Measurements from ENCODE around the gene POLR2E. TPM values are rescaled to one million over a fixed set of nuclear protein-coding genes. Genes with fewer than 3 reads are reported as not detected.

The POLR2E gene
- total and polyA plus RNA-seq, 2 of the 13 experiments (the other 11 are each of a cell fraction or from before 2014, with no cell fraction given), result 140 to 272 TPM

DNA sequence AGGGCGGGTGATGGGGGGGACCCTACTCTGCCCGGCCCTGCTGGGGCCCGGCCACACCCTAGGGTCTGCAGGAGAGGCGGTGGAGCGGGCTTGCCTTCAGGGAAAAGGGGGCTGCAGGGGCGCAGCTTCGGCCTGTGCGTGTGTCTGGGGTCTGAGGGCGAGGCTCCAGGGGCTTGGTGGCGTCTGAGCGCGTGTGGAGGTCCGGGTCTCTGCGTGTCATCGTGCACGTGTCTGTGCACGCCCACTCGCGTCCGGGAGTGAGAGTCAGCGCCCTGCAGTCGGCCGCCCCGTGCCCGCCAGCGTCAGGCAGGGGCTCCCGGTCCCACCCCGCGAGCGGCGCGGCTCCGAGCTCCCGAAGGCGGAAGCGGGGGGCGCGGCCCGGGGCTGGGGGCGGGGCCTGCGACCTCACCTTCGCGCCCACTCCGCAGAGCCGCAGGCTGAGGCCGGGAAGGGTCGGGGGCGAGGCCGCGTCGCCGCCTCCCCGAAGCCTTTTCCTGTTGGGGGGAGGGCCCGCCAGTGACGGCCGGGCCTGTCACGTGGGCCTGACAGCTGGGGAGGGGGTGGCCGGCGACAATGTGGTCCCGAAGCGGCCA, 28.3 kb downstream of the POLR2E start, which contains the start of gene ARHGAP45 (continued):
- TF ChIP-seq ZNF607 (CRISPR knock-in tag; IDR thresholded peaks at IDR 0.05; ENCODE audit: borderline replicate concordance) (0 out of 2 replicates have a peak, but pooled peaks have one; percentile 15), RCOR2 (CRISPR knock-in tag; IDR thresholded peaks at IDR 0.05) (peak; percentile 21; the same call in 1 of the 2 replicates), ASH2L (IDR thresholded peaks at IDR 0.05; ENCODE audit: insufficient read length, low read depth, low read length) (no peak), ZNF230 (CRISPR knock-in tag; IDR thresholded peaks at IDR 0.05) (0 out of 2 replicates have a peak, but pooled peaks have one; percentile 35), ZNF556 (CRISPR knock-in tag; IDR thresholded peaks at IDR 0.05; ENCODE audit: borderline replicate concordance) (0 out of 2 replicates have a peak, but pooled peaks have one; percentile 56), U2AF2 (IDR thresholded peaks at IDR 0.05; ENCODE audit: low read depth, low read length) (no peak), ZNF567 (CRISPR knock-in tag; IDR thresholded peaks at IDR 0.05; ENCODE audit: borderline replicate concordance) (0 out of 2 replicates have a peak, but pooled peaks have one; percentile 33), AKAP8 (CRISPR knock-in tag; IDR thresholded peaks at IDR 0.05) (peak; percentile 54; the same call in 1 of the 2 replicates), ZNF543 (CRISPR knock-in tag; IDR thresholded peaks at IDR 0.05) (0 out of 2 replicates have a peak, but pooled peaks have one; percentile 69), SNRNP70 (IDR thresholded peaks at IDR 0.05; ENCODE audit: low read depth, low read length) (no peak), RELA (CRISPR knock-in tag; IDR thresholded peaks at IDR 0.05) (no peak), MYC (CRISPR knock-in tag; IDR thresholded peaks at IDR 0.05; ENCODE audit: borderline replicate concordance) (0 out of 2 replicates have a peak, but pooled peaks have one; percentile 23), NFIC (IDR thresholded peaks at IDR 0.05; ENCODE audit: low read length) (no peak), KDM2A (CRISPR knock-in tag; IDR thresholded peaks at IDR 0.05; ENCODE audit: borderline replicate concordance, low read depth) (peak; percentile 21; the same call in 1 of the 2 replicates), ZNF251 (CRISPR knock-in tag; IDR thresholded peaks at IDR 0.05) (no peak), HNRNPLL (IDR thresholded peaks at IDR 0.05; ENCODE audit: low read depth, low read length, poor library complexity, severe bottlenecking) (peak; percentile 18)
- TF ChIP-seq, protein P1, sequence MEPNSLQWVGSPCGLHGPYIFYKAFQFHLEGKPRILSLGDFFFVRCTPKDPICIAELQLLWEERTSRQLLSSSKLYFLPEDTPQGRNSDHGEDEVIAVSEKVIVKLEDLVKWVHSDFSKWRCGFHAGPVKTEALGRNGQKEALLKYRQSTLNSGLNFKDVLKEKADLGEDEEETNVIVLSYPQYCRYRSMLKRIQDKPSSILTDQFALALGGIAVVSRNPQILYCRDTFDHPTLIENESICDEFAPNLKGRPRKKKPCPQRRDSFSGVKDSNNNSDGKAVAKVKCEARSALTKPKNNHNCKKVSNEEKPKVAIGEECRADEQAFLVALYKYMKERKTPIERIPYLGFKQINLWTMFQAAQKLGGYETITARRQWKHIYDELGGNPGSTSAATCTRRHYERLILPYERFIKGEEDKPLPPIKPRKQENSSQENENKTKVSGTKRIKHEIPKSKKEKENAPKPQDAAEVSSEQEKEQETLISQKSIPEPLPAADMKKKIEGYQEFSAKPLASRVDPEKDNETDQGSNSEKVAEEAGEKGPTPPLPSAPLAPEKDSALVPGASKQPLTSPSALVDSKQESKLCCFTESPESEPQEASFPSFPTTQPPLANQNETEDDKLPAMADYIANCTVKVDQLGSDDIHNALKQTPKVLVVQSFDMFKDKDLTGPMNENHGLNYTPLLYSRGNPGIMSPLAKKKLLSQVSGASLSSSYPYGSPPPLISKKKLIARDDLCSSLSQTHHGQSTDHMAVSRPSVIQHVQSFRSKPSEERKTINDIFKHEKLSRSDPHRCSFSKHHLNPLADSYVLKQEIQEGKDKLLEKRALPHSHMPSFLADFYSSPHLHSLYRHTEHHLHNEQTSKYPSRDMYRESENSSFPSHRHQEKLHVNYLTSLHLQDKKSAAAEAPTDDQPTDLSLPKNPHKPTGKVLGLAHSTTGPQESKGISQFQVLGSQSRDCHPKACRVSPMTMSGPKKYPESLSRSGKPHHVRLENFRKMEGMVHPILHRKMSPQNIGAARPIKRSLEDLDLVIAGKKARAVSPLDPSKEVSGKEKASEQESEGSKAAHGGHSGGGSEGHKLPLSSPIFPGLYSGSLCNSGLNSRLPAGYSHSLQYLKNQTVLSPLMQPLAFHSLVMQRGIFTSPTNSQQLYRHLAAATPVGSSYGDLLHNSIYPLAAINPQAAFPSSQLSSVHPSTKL (CRISPR knock-in tag; IDR thresholded peaks at IDR 0.05), result no peak
- TF ChIP-seq, protein P2, sequence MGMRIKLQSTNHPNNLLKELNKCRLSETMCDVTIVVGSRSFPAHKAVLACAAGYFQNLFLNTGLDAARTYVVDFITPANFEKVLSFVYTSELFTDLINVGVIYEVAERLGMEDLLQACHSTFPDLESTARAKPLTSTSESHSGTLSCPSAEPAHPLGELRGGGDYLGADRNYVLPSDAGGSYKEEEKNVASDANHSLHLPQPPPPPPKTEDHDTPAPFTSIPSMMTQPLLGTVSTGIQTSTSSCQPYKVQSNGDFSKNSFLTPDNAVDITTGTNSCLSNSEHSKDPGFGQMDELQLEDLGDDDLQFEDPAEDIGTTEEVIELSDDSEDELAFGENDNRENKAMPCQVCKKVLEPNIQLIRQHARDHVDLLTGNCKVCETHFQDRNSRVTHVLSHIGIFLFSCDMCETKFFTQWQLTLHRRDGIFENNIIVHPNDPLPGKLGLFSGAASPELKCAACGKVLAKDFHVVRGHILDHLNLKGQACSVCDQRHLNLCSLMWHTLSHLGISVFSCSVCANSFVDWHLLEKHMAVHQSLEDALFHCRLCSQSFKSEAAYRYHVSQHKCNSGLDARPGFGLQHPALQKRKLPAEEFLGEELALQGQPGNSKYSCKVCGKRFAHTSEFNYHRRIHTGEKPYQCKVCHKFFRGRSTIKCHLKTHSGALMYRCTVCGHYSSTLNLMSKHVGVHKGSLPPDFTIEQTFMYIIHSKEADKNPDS (CRISPR knock-in tag; IDR thresholded peaks at IDR 0.05), result no peak; the same call in 1 of the 2 replicates
- TF ChIP-seq, protein P3, sequence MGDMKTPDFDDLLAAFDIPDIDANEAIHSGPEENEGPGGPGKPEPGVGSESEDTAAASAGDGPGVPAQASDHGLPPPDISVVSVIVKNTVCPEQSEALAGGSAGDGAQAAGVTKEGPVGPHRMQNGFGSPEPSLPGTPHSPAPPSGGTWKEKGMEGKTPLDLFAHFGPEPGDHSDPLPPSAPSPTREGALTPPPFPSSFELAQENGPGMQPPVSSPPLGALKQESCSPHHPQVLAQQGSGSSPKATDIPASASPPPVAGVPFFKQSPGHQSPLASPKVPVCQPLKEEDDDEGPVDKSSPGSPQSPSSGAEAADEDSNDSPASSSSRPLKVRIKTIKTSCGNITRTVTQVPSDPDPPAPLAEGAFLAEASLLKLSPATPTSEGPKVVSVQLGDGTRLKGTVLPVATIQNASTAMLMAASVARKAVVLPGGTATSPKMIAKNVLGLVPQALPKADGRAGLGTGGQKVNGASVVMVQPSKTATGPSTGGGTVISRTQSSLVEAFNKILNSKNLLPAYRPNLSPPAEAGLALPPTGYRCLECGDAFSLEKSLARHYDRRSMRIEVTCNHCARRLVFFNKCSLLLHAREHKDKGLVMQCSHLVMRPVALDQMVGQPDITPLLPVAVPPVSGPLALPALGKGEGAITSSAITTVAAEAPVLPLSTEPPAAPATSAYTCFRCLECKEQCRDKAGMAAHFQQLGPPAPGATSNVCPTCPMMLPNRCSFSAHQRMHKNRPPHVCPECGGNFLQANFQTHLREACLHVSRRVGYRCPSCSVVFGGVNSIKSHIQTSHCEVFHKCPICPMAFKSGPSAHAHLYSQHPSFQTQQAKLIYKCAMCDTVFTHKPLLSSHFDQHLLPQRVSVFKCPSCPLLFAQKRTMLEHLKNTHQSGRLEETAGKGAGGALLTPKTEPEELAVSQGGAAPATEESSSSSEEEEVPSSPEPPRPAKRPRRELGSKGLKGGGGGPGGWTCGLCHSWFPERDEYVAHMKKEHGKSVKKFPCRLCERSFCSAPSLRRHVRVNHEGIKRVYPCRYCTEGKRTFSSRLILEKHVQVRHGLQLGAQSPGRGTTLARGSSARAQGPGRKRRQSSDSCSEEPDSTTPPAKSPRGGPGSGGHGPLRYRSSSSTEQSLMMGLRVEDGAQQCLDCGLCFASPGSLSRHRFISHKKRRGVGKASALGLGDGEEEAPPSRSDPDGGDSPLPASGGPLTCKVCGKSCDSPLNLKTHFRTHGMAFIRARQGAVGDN (CRISPR knock-in tag; IDR thresholded peaks at IDR 0.05), result peak; percentile 67
